K562 (cell line): ENCODE data around the gene CLIP1. TPM values are rescaled to one million over a fixed set of nuclear protein-coding genes. Genes with fewer than 3 reads are reported as not detected.
A peak's percentile ranks its signal among the peaks of the same experiment; 100 is the strongest.

Source experiments
- ATAC-seq: fragments of 200-7000 bp; cut with Tn5 transposase; 3 replicates; pipeline ENCODE4 v1.9.1; 2020; ENCODE audit warnings: moderate library complexity
- BruUV-seq: library from RNA; stranded (reverse); fragments of 400-500 nt; replicated peaks from 2 replicates; lab custom pipeline; 2021; lab: Mats Ljungman, UMichigan
- CTCF ChIA-PET: fragments of 300-600 bp; formaldehyde crosslinking; extraction: SDS; loops from one replicate; lab custom pipeline; 2021; ENCODE audit warnings: low intra/inter-chr PET ratio; lab: Yijun Ruan, JAX
- POLR2A ChIA-PET: fragments of 300-600, 350-650 bp; sonication (Branson Sonifier 250); formaldehyde crosslinking; extraction: SDS; loops from one replicate; lab custom pipeline; 2021; ENCODE audit warnings: antibody characterized with exemption, inconsistent platforms; lab: Yijun Ruan, JAX
- DNase-seq, 4 experiments: peaks; one replicate each; pipeline versions ENCODE4 v3.0.0 to v3.0.0-alpha.2; 2011 to 2018; ENCODE audit warnings: low spot score in 3 of 4, mixed read lengths in 3 of 4; ENCODE audit errors: extremely low read depth in 1 of 4
- FAIRE-seq: peaks from 2 replicates; lab custom pipeline; 2011; peaks lifted over from hg19 to GRCh38; lab: Jason Lieb, UNC
- H2AFZ ChIP-seq: 2 replicates; pipeline ENCODE4 v1.6.0; 2011; ENCODE audit warnings: low read depth, low read length, control low read depth, inconsistent platforms
- H3K27ac ChIP-seq: fragments of 200-600 bp; 3 replicates; pipeline ENCODE4 v1.8.0; 2011; ENCODE audit warnings: low read depth, mild to moderate bottlenecking, control low read depth, inconsistent platforms, low read length, moderate library complexity, mixed read lengths; ENCODE audit errors: extremely low read depth
- H3K27me3 ChIP-seq, 2 experiments: fragments of 300-600 bp in 1 of 2; 2 replicates in 1 of 2; 3 replicates in 1 of 2; pipeline versions ENCODE4 v1.6.0 to v1.8.0; 2011; ENCODE audit warnings: inconsistent platforms in 2 of 2, low read length in 2 of 2, mild to moderate bottlenecking in 1 of 2, mixed read lengths in 1 of 2, moderate library complexity in 1 of 2; ENCODE audit not compliant: control insufficient read depth in 2 of 2, insufficient read depth in 2 of 2
- H3K36me3 ChIP-seq: fragments of 300-600 bp; 3 replicates; pipeline ENCODE4 v1.8.0; 2011; ENCODE audit warnings: mild to moderate bottlenecking, low read length, inconsistent platforms; ENCODE audit not compliant: control insufficient read depth, insufficient read depth
- H3K4me1 ChIP-seq, 2 experiments: fragments of 200-600 bp in 1 of 2; replicated peaks in 1 of 2; 2 replicates in 1 of 2; 3 replicates in 1 of 2; pipeline versions ENCODE4 v1.5.1 to v1.8.0; 2011; ENCODE audit warnings: inconsistent platforms in 2 of 2, low read length in 2 of 2, mild to moderate bottlenecking in 1 of 2, mixed read lengths in 1 of 2, moderate library complexity in 1 of 2; ENCODE audit not compliant: control insufficient read depth in 2 of 2, insufficient read depth in 2 of 2
- H3K4me2 ChIP-seq: 2 replicates; pipeline ENCODE4 v1.6.1; 2011; ENCODE audit warnings: low read length, control low read depth, inconsistent platforms, mixed read lengths; ENCODE audit not compliant: insufficient read depth
- H3K4me3 ChIP-seq: fragments of 200-600 bp; sonication (generic), shearing (Covaris generic); 2 replicates; pipeline ENCODE4 v1.5.1; 2016; ENCODE audit warnings: control low read depth, inconsistent platforms
- H3K79me2 ChIP-seq: fragments of 200-600 bp; 3 replicates; pipeline ENCODE4 v1.8.0; 2011; ENCODE audit warnings: low read length, inconsistent platforms; ENCODE audit not compliant: control insufficient read depth, insufficient read depth
- H3K9ac ChIP-seq, 2 experiments: 2 replicates each; pipeline versions ENCODE4 v1.6.0 to v1.6.1; 2011; ENCODE audit warnings: low read depth in 2 of 2, low read length in 2 of 2, control low read depth in 1 of 2, inconsistent platforms in 1 of 2, mild to moderate bottlenecking in 1 of 2, mixed read lengths in 1 of 2; ENCODE audit not compliant: insufficient read depth in 1 of 2
- H3K9me1 ChIP-seq: one replicate; pipeline ENCODE4 v1.6.0; 2011; ENCODE audit warnings: inconsistent platforms, mild to moderate bottlenecking, low read length, moderate library complexity; ENCODE audit not compliant: control insufficient read depth, insufficient read depth
- H3K9me3 ChIP-seq: replicated peaks from 2 replicates; pipeline ENCODE4 v1.5.1; 2011; ENCODE audit warnings: low read depth, low read length, inconsistent platforms; ENCODE audit not compliant: control insufficient read depth, insufficient read depth
- H4K20me1 ChIP-seq: replicated peaks from 2 replicates; pipeline ENCODE4 v1.6.1; 2011; ENCODE audit warnings: low read length, inconsistent platforms, mixed read lengths; ENCODE audit not compliant: control insufficient read depth, insufficient read depth
- ELF2 ChIP-seq: fragments of 250-450 bp; sonication (Bioruptor Pico); IDR thresholded peaks from 2 replicates; pipeline ENCODE4 v1.5.0; 2021; ENCODE audit warnings: mild to moderate bottlenecking
- ESRRA ChIP-seq: fragments of 450-650 bp; IDR thresholded peaks from 2 replicates; pipeline ENCODE4 v1.6.1; 2014; ENCODE audit warnings: low read depth, mild to moderate bottlenecking, moderate library complexity, borderline replicate concordance
- LEF1 ChIP-seq: fragments of 450-650 bp; IDR thresholded peaks from 2 replicates; pipeline ENCODE4 v1.6.1; 2016; ENCODE audit warnings: mild to moderate bottlenecking
- RFX1 ChIP-seq: fragments of 450-650 bp; IDR thresholded peaks from 2 replicates; pipeline ENCODE4 v1.6.1; 2016; ENCODE audit warnings: mild to moderate bottlenecking, moderate library complexity
- SMARCE1 ChIP-seq: fragments of 450-650 bp; IDR thresholded peaks from 2 replicates; pipeline ENCODE4 v1.7.1; 2016; ENCODE audit warnings: mild to moderate bottlenecking
- USF2 ChIP-seq: sonication (generic); formaldehyde crosslinking; IDR thresholded peaks from 2 replicates; pipeline ENCODE4 v1.5.0; 2020; ENCODE audit warnings: missing genetic modification reagents
- ZNF316 ChIP-seq: fragments of 450-650 bp; IDR thresholded peaks from 2 replicates; pipeline ENCODE4 v1.6.1; 2016
- ZNF77 ChIP-seq: fragments of 250-450 bp; sonication (Bioruptor Pico); IDR thresholded peaks from 2 replicates; pipeline ENCODE4 v1.5.0; 2020
- WGBS: fragments of 100-300 bp; shearing (Covaris generic); methylation state at CpG from one replicate; pipeline ENCODE4 v1.1.6; 2016; ENCODE audit warnings: low coverage, mixed read lengths; ENCODE audit not compliant: insufficient coverage; ENCODE audit errors: missing lambda C conversion rate; 5-methylcytosine and 5-hydroxymethylcytosine counted together
- in situ Hi-C: fragments of 300-500 bp; cut with MboI; formaldehyde crosslinking; loops from 4 replicates; pipeline ENCODE4 v1.15.0; 2018; ENCODE audit warnings: inconsistent platforms, mixed read lengths
- intact Hi-C: fragments of 100-400 bp; cut with micrococcal nuclease; formaldehyde crosslinking; loops from 2 replicates; pipeline ENCODE4 v1.14.2; 2022
- polyA plus RNA-seq, 8 experiments: library from polyadenylated mRNA; depleted of rRNA in 4 of 8; stranded (reverse) in 5 of 8; unstranded in 3 of 8; fragments of >200 nt; fragmentation: Nextera tagmentation in 2 of 8; fragmentation: Illumina TruSeq in 1 of 8; extraction: Ambion mirVana in 2 of 8; extraction: Trizol in 1 of 8; gene quantifications; 2 replicates each; pipeline versions ENCODE4 v1.2.1 to v1.2.3, GENCODE V29; 2011 to 2014; ENCODE audit warnings: inconsistent platforms in 1 of 8, missing spikeins in 1 of 8
- total RNA-seq, 7 experiments: library from RNA; depleted of rRNA in 6 of 7; stranded (reverse); fragments of >200 nt in 6 of 7; fragmentation: Illumina TruSeq in 2 of 7; extraction: Trizol in 2 of 7; gene quantifications; 2 replicates each; pipeline versions ENCODE4 v1.2.1 to v1.2.3, GENCODE V29; 2011 to 2021; ENCODE audit warnings: low replicate concordance in 1 of 7

CLIP1 gene
- total and polyA plus RNA-seq, 9 of the 15 experiments (the other 6 are each of a cell fraction or from before 2014, with no cell fraction given), result 5.8 to 33.9 (median 27.6) TPM

GRCh38 chr12:122230798-122231197 lies 191.7 kb downstream of the CLIP1 start:
- no peak overlapping the region for H3K27ac ChIP-seq
- H3K4me1 ChIP-seq, result peaks cover 6 to 13% of the 10 kb centered on the region in 2 experiments; a peak in 4 of 5 replicates
- in situ Hi-C loops, result no loop called here
- 27% methylated on average over 6 of the region's 6 CpGs for WGBS
- no peak overlapping the region for H3K9ac ChIP-seq
- BruUV-seq, result no TSS peak
- CTCF ChIA-PET, result no interaction called here
- H3K79me2 ChIP-seq, result no peaks in the 10 kb centered on the region; the same call in 2 of the 3 replicates
- no peaks in the 10 kb centered on the region for H3K27me3 ChIP-seq
- POLR2A ChIA-PET, result interaction anchor here (0.6 to 1.2 kb wide), 3 partner anchors 9 to 678 kb away, joined by 3 to 5 read pairs (median 4); no protein-coding TSS in a partner anchor
- ATAC-seq, result no peak
- H4K20me1 ChIP-seq, result 0 out of 2 replicates have a peak, but pooled peaks cover under 1% of the 10 kb centered on the region
- no peak for TF ChIP-seq ZNF77 (CRISPR knock-in tag)
- 0 out of 2 replicates have a peak, but pooled peaks have one; percentile 6 for TF ChIP-seq USF2 (CRISPR knock-in tag)
- no peak for TF ChIP-seq ESRRA
- no peak for TF ChIP-seq SMARCE1
- no peak for TF ChIP-seq ZNF316
- peak; percentile 89 for TF ChIP-seq RFX1
- no peak for TF ChIP-seq LEF1
- TF ChIP-seq ELF2 (CRISPR knock-in tag), result no peak
- TF ChIP-seq, all 486 proteins: peak for 2
- H3K4me2 ChIP-seq, result no peak overlapping the region
- no peak overlapping the region for H3K4me3 ChIP-seq
- no peaks in the 10 kb centered on the region for H3K9me3 ChIP-seq
- DNase-seq (no peak), FAIRE-seq (no peak)
- H2AFZ ChIP-seq, result no peak overlapping the region
- intact Hi-C loops, result no loop called here
- peaks cover 28% of the 10 kb centered on the region for H3K36me3 ChIP-seq
- H3K9me1 ChIP-seq, result no peaks in the 10 kb centered on the region
